Panc1 (cell line): ENCODE data around the gene APAF1. TPM values are rescaled to one million over a fixed set of nuclear protein-coding genes. Genes with fewer than 3 reads are reported as not detected.

Experiments
- ATAC-seq: fragments of 200-7000 bp; cut with Tn5 transposase; 2 replicates; pipeline ENCODE4 v1.9.1; 2020; ENCODE audit warnings: mild to moderate bottlenecking, moderate library complexity
- BruUV-seq: library from RNA; stranded (reverse); fragments of 400-500 nt; replicated peaks from 2 replicates; lab custom pipeline; 2021; lab: Mats Ljungman, UMichigan
- CTCF ChIA-PET: fragments of 300-600 bp; sonication (Branson Sonifier 250); formaldehyde crosslinking; loops from one replicate; lab custom pipeline; 2022; ENCODE audit warnings: antibody characterized with exemption; lab: Charles Lee
- POLR2A ChIA-PET: fragments of 300-600 bp; sonication (Branson Sonifier 250); formaldehyde crosslinking; loops from one replicate; lab custom pipeline; 2022; ENCODE audit warnings: antibody characterized with exemption; lab: Charles Lee
- DNase-seq: peaks from one replicate; pipeline ENCODE4 v3.0.0-alpha.2; 2010; ENCODE audit warnings: low read depth, low spot score
- H3K27ac ChIP-seq: 2 replicates; pipeline ENCODE4 v1.5.1; 2011; ENCODE audit warnings: mild to moderate bottlenecking, low read length, inconsistent platforms
- H3K27me3 ChIP-seq: fragments of 200-500 bp; sonication (Bioruptor generic); 2 replicates; pipeline ENCODE4 v1.6.0; 2014; ENCODE audit warnings: low read length, inconsistent platforms; ENCODE audit not compliant: control insufficient read depth, insufficient read depth
- H3K36me3 ChIP-seq: fragments of 200-500 bp; sonication (Bioruptor generic); 2 replicates; pipeline ENCODE4 v1.5.1; 2014; ENCODE audit warnings: inconsistent platforms, mild to moderate bottlenecking, low read length, moderate library complexity; ENCODE audit not compliant: control insufficient read depth, insufficient read depth
- H3K4me1 ChIP-seq: 2 replicates; pipeline ENCODE4 v1.5.1; 2011; ENCODE audit warnings: inconsistent platforms, mild to moderate bottlenecking, low read length, moderate library complexity; ENCODE audit not compliant: control insufficient read depth, insufficient read depth
- H3K4me3 ChIP-seq, 2 experiments: 2 replicates each; pipeline ENCODE4 v1.5.1; 2011 to 2012; ENCODE audit warnings: low read depth in 2 of 2, low read length in 2 of 2, mild to moderate bottlenecking in 2 of 2, inconsistent platforms in 1 of 2, moderate library complexity in 1 of 2
- H3K9me3 ChIP-seq: fragments of 200-500 bp; sonication (Bioruptor generic); 2 replicates; pipeline ENCODE4 v1.5.1; 2014; ENCODE audit warnings: low read depth, mild to moderate bottlenecking, inconsistent platforms, low read length, moderate library complexity; ENCODE audit not compliant: control insufficient read depth, insufficient read depth
- CTCF ChIP-seq: fragments of 450-650 bp; IDR thresholded peaks from 2 replicates; pipeline ENCODE4 v1.5.1; 2017; ENCODE audit warnings: mild to moderate bottlenecking
- POLR2AphosphoS5 ChIP-seq: IDR thresholded peaks from 2 replicates; pipeline ENCODE4 v1.6.1; 2012; ENCODE audit warnings: mild to moderate bottlenecking, low read depth, low read length, moderate library complexity
- REST ChIP-seq, 2 experiments: IDR thresholded peaks; 2 replicates each; pipeline ENCODE4 v1.6.1; 2011 to 2012; ENCODE audit warnings: low read depth in 2 of 2, control low read depth in 1 of 2, low read length in 1 of 2, mild to moderate bottlenecking in 1 of 2, moderate library complexity in 1 of 2; ENCODE audit not compliant: insufficient read depth in 1 of 2
- SIN3A ChIP-seq: IDR thresholded peaks from 2 replicates; pipeline ENCODE4 v1.6.1; 2012; ENCODE audit warnings: low read depth, mild to moderate bottlenecking, low read length, moderate library complexity, borderline replicate concordance; ENCODE audit not compliant: insufficient read depth
- TCF7L2 ChIP-seq: IDR thresholded peaks from 2 replicates; pipeline ENCODE4 v1.6.1; 2011; ENCODE audit warnings: mild to moderate bottlenecking, low read depth, low read length, inconsistent platforms
- in situ Hi-C: cut with HindIII; loops from 2 replicates; pipeline ENCODE4 v1.10.0; 2016; ENCODE audit warnings: low sequenced_read_pairs, low pct_unique_long_range_greater_than_20kb
- intact Hi-C: fragments of 100-400 bp; cut with micrococcal nuclease; formaldehyde crosslinking; loops from one replicate; pipeline ENCODE4 v1.10.0; 2022; ENCODE audit not compliant: unreplicated experiment
- total RNA-seq: library from RNA; stranded (reverse); gene quantifications from one replicate; pipeline ENCODE4 v1.2.1, GENCODE V29; 2021; ENCODE audit not compliant: unreplicated experiment

APAF1 gene
- total RNA-seq, 1 experiment from 2014 or later, result 15.6 TPM

- H3K27me3 ChIP-seq, result no peaks in the 10 kb centered on the region
- DNase-seq (no peak), ATAC-seq (no peak; the same call in 1 of the 2 replicates)
- ChIA-PET POLR2A (no interaction called here), CTCF (no interaction called here)
- H3K4me3 ChIP-seq, result no peak overlapping the region
- H3K4me1 ChIP-seq, result no peaks in the 10 kb centered on the region
- no peaks in the 10 kb centered on the region for H3K36me3 ChIP-seq
- no TSS peak for BruUV-seq
- intact Hi-C loops (no loop called here), in situ Hi-C loops (no loop called here)
- TF ChIP-seq SIN3A (no peak), TCF7L2 (no peak), REST (IDR thresholded peaks at IDR 0.05; ENCODE audit: insufficient read depth in 1 of 2, low read depth in 2 of 2, low read length in 1 of 2) (no peak), CTCF (no peak), POLR2AphosphoS5 (no peak)
- no peaks in the 10 kb centered on the region for H3K9me3 ChIP-seq
- H3K27ac ChIP-seq, result no peak overlapping the region
Observed at GRCh38 chr12:98736352-98737321, 91.5 kb downstream of the APAF1 start.

GRCh38 chr12:98737322-98737712 is 92.2 kb downstream of the APAF1 start:
- in situ Hi-C loops, result no loop called here
- H3K36me3 ChIP-seq, result no peaks in the 10 kb centered on the region
- ATAC-seq (no peak), DNase-seq (no peak)
- H3K27me3 ChIP-seq, result no peaks in the 10 kb centered on the region
- no peak overlapping the region for H3K4me3 ChIP-seq
- no peak overlapping the region for H3K27ac ChIP-seq
- intact Hi-C loops, result no loop called here
- no peaks in the 10 kb centered on the region for H3K9me3 ChIP-seq
- no TSS peak for BruUV-seq
- POLR2A ChIA-PET, result no interaction called here
- no peaks in the 10 kb centered on the region for H3K4me1 ChIP-seq
- CTCF ChIA-PET, result no interaction called here
- no peak for TF ChIP-seq REST (IDR thresholded peaks at IDR 0.05; ENCODE audit: insufficient read depth in 1 of 2, low read depth in 2 of 2, low read length in 1 of 2)
- TF ChIP-seq POLR2AphosphoS5, result no peak
- TF ChIP-seq TCF7L2, result no peak
- TF ChIP-seq CTCF, result no peak
- TF ChIP-seq SIN3A, result no peak
